Suprapubic skin (tissue), 4 donors: ENCODE data around the gene SIK3.

ENCODE experiments used
- CTCF ChIP-seq, 2 donors: fragments of 200-600 bp in 1 of 2; fragments of 450-650 bp in 1 of 2; sonication (generic) in 1 of 2; IDR thresholded peaks; one replicate each; pipeline ENCODE4 v1.5.1; 2016 to 2019; ENCODE audit warnings: antibody characterized with exemption in 2 of 2, mild to moderate bottlenecking in 1 of 2, moderate library complexity in 1 of 2
- POLR2A ChIP-seq, 2 donors: fragments of 450-650 bp; IDR thresholded peaks; one replicate each; pipeline ENCODE4 v1.6.1; 2017; ENCODE audit warnings: antibody characterized with exemption in 2 of 2, mild to moderate bottlenecking in 2 of 2, moderate library complexity in 2 of 2
- POLR2AphosphoS5 ChIP-seq, 3 donors: sonication (generic); formaldehyde crosslinking; IDR thresholded peaks; one replicate each; pipeline ENCODE4 v1.6.1; 2017; ENCODE audit warnings: antibody characterized with exemption in 3 of 3

DNA sequence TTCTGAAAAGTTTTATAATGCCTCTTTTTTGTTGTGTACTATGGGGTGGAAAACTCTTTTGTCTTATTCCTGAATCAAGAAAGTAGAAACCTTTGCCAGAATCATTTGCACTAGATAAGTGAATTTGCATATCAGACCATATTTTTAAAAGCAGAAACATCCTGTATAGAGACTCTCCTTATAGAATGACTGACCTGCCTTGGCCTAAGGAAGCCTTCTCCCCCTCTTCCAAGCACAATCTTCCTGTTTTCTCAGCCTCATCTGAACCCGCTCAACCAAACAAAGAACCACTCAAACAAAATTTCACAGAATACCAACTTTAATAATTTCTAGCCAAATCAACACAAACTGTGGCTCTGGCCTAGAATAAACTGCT, 60.3 kb downstream of the SIK3 start:
- no peak for TF ChIP-seq POLR2A (IDR thresholded peaks at IDR 0.05)
- TF ChIP-seq CTCF (IDR thresholded peaks at IDR 0.05): no peak
- TF ChIP-seq POLR2AphosphoS5 (IDR thresholded peaks at IDR 0.05): no peak
